Stimulated activated CD4-positive, alpha-beta T cell treated with anti-CD3 and anti-CD28 coated beads, Interleukin-12 subunit alpha, Interleukin-12 subunit beta, amount 100 ng/mL, for 4 hours (primary cell): Measurements from ENCODE around the gene MAP4K3.

Experiments
- DNase-seq: peaks from one replicate; pipeline ENCODE4 v3.0.0-alpha.2; 2020

MAP4K3 gene

DNA sequence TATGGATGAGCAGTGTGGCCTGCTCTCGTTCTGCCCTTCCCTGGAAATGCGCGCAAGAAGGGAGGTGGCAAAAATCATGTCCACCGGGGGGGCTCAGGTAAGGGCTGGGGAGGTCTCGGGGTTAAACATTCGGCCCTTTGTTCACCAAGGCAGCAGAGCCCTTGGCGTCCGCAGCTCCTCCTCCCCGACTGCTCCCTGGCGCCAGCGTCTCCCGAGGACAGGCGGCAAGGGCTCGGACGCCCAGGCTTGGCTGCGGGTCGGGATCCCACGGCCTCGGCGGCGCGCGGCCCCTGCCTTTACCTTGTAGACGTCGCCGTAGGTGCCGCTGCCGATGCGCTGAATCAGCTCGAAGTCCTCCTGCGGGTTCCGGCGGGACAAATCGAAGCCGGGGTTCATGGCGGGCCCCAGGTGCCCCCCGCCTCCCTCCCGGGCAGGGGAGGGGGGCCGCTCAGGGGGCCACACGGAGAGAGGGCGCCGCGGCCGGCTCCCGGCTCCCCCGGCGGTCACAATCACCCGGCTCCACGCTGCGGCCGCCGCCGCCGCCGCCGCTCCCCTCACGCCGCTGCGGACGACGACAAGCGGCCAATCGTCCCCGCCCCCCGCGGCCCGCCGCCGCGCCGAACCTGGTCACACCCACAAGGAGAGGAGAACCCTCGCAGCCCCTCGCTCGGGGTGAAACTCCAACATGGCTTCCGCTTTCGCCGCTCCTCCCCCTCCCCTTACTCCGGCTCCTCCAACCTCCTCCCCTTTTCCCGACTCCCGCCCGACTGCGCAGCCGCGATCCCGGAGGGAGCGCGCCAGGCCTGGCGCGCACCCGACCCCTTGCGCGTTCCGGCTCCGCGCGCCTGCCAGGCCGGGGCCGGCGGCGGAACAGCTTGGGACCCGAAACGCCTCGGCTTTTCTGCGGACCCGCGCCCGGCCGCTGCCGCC is at the start of gene MAP4K3:
Gene MAP4K3 (minus strand): TSS at position 694 of the 930 bp plus-strand sequence. CDS start 298 bp downstream, at position 396.
- peak; percentile 74 for DNase-seq

DNA sequence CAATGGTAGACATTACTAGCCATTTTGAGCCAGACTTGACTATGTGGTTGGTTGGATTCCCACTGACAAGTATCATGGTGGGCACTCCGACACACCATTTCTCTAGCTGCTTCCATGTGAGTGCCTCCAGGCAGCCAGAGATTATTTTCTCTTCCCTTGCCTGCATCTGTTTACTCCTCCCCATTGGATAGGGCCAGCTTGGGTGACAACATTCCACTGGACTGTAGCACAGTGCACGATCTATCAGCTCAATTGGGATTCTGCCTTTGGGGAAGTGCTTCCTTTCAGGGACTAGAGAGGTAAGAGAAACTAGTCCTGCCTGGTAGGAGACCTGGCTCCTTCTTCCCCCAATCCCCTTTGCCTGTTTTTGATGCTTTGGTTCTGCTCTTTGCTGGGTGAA is 49.0 kb upstream of the MAP4K3 start:
- no peak for DNase-seq

DNA sequence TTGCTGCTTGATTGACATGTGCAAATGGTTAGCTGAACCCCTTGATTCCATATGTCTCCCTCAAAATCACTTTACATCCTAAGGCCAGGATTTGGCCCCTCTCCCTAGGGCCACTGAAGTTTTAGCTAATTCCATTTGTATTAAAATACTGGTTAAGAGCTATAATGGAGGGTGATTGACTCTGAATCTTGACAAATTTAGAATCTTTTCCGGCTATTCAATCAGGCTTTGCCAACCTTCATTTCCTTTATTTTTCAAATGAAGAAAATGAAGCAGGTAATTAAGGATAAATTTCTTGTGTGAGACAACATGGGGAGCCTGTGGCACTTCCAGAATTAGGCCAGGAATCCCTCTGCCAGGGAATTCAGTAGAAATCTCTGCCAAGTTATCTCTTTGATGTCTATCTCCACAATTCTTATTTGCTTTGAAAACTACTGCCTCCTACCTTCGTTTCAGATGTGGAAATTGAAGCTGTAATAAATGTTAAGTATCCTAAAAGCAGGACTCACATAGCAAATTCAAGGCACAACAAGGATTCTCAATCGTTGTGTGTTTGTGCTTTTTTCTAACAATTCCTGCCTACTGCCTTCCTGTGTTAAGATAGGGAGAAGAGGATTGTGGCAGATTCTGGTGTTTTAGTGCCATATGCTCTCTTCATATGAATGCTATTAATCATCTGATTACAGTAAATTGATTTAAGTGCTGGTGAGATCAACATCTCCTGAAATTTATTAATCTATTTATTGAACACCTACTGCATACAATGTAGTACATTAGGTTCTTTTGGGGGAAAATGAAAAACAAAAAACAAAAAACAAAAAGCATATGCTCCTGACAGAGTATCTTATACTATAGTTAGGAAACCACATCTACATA is 47.8 kb upstream of the MAP4K3 start:
- DNase-seq: no peak

DNA sequence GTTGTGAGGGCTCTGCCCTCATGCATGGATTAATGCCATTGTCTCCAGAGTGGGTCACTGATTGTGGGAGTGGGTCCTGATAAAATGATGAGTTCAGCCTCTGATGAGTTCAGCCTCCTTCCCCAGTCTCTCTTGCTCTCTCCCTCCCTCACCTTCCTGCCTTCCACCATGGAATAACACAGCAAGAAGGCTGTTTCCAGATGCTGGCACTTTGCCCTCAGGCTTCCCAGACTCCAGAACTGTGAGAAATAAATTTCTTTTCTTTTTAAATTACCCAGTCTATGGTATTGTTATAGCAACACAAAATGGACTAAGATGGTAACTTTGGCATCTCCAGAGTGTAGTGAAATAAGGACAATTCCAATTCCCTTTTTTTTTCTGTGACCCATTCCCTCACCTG is 47.1 kb upstream of the MAP4K3 start:
- DNase-seq: no peak

DNA sequence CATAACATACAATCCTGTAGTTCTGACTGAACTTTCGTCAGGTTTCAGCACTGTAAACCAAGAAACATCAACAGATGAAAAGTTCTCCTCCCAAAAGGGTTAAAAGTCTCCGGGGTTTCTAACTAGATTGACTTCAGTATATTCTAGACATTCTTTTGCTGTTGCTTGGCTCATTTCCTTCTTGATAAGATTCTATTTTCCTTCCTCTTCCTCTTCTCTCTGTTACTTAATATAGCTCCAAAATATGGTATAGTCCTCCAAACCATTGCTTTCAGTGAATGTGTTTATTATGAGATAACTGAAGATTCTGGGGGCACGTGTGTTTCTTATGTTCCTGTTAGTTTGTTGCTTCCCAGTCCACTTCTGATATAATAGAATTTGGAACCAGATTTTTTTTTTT is 46.4 kb upstream of the MAP4K3 start:
- no peak for DNase-seq

DNA sequence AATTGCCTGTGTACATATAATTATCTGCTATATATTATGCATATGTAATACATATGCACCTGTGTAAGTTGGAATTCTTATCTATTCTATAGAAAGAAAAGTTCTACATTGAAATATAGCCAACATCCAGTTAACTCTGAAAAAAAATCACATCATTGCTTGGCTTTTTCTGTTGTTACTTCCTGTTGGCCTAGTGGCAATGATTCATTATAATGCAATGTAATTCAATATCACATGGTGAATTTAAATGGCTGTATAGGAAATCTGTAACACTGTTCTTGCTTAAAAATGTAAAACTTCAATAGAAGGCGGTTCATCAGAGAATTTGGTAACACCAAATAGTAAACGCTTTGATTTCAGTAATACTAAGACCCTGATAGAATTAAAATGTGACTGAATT is 44.5 kb upstream of the MAP4K3 start:
- no peak for DNase-seq

DNA sequence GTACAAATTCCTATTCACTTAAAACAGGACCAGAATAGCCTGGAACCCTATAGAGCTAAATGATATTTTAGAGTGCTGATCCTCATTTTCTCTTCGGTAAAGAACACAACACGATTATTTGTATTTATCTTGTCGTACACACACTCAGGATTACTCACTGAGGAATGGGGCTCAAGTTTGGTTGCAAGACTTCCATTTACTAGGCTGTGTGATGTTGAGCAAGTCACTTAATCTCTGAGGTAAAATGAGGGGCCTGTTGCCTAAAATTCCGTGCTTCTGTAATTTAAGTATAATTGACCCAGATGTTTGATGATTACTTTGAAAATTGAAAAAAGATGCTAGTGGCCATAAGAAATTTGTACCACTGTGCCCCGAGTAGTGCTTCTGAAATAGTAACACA is 42.6 kb upstream of the MAP4K3 start:
- DNase-seq: no peak

DNA sequence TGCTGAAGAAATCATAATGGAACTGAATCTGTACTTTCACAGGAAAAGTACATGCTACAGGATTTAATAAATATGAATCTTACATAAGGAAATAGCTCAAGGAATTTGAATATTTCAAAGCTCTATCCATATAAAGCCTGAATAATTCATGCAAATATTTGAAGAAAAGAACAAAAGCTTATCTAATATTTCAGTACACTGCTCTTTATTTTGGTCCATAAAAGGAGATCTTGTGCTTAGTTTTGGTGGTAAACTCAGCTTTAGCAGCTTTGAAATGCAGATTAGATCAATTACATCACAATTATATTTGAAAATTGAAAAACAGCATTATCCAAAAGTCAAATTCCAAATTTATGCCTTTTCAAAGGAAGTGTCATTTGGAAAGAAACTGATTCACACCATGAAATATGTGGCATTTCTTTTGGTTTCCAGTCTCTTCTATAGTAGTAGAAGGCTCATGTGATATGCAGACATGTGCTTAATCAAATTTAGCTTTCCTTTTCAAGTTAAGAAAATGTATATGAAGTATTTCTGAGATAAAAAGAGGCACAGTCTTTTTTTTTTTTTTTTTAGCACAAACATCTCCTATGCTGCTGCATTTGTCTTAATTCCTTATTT is 42.1 kb upstream of the MAP4K3 start:
- no peak for DNase-seq

DNA sequence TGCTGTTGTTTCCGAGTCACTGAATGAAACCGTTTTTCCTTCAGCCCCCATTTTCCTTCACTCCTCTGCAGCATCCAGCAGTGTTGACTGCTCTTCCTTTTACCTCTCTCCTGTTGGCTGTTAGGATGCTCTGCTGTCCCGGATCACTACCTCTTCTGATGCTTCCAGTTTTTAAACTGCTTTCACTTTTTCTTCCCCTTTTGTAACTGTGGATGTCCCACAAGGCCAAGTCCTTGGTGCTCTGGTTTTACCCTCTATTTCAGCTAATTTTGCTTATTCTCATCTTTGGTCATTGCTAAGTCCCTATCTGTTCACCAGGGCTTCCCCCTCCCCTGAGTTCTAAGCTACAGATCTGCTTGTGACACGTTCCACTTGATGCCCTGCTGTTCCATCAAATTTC is 39.4 kb upstream of the MAP4K3 start:
- DNase-seq: no peak

DNA sequence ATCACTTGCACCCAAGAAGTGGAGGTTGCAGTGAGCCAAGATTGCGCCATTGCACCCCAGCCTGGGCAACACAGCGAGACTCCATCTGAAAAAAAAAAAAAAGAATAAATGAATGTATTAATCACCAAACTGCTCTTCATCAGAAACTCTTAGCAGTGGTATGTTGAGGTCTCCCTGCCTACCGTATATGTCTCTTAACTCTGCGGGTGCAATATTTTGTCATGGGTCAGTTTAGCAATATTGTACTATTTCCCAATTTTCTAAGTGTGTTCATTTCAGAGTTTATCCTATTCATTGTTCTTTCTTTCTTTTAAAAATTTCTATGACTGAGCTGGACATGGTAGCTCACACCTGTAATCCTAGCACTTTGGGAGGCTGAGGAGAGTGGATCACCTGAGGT is 37.9 kb upstream of the MAP4K3 start:
- no peak for DNase-seq

DNA sequence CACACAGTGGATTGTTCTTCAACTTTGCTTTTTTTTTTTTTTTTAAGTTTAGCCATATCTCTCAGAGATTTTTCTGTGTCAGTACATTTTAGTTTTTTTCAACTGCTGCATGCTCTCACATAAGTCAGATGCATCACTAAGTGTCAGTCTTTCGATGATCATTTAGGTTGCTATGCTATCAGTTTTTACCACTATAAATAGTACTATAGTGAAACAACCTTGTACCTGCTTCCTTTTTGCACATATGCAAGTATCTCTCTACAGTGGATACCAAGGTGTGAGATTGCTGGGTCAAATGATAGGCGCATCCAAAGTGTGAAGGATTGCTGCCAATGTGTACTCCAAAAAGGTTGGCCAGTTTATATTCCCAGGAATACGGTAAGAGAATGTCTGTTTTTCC is 33.5 kb upstream of the MAP4K3 start:
- DNase-seq: no peak

DNA sequence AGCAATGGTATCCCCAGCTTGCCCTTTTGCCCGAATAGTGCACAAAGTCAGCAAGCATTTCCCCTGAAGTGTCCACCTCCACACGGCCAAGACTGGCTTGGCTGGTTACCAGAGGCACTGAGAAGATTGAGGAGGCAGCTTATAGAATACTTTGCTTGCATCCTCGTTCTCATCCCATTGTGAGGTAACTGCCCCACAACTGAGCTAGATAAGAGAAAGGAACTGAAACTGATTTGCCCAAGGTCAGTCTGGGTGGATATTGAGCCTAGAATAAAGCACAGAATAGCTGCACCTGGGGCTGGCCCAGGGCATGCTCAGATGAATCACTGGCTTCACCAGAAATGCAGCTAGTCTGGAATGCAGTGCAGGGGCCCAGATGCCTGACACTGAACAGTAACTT is 32.7 kb upstream of the MAP4K3 start:
- DNase-seq: no peak

DNA sequence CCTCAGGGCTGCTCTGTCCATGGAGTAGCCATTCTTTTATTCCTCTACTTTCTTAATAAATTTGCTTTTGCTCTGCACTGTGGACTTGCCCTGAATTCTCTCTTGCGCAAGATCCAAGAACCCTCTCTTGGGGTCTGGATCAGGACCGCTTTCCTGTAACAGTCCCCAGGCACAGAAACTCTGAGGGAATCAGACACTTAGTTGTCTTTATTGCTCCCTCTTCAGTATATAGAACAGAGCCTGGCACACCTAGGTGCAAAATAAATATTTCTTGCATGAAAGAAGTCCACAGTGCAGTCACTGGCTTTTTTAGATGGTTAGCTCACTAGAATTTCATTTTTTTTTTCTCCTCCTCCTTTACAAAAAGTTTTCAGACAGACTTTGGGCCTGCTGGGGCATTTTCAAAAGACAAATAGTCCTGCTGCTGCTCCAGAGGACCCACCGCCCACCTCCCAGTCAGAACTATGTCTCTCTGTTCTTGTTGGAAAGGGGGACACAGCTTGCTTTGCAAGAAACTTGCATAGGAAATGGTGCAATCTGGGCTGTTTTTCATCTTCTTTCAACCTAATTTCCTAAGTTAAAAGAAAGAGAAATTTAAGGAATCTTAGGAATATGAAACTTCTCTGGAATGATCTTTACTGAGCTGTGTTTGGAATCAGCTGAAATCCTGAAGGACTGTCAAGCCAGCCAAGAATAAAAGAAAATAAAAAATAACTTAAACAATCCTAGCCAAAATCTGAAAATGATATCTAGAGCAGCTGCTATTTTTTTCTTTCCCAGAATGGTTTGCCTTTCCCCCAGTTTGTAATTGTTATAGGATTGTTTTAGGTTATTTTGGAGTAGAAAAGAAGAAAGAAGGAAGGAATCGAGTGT is 31.7 kb upstream of the MAP4K3 start:
- DNase-seq: no peak

DNA sequence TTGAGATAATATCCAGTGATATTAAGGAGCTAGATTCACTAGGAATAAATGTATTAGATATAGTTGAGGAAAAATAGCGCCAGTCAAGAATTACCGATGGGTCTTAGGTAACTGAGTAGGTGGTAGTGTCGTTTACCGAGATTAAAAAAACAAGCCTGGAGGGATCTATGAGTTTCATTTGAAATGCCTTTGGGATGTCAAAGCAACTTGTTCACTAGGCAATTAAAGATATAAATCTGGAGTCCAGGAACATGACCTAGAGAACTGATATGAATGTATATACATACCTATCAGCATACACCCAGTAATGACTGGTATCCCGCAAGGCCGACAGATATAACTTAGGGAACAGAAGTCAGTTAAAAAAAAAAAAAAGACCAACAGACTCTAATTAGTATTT is 29.2 kb upstream of the MAP4K3 start:
- no peak for DNase-seq

DNA sequence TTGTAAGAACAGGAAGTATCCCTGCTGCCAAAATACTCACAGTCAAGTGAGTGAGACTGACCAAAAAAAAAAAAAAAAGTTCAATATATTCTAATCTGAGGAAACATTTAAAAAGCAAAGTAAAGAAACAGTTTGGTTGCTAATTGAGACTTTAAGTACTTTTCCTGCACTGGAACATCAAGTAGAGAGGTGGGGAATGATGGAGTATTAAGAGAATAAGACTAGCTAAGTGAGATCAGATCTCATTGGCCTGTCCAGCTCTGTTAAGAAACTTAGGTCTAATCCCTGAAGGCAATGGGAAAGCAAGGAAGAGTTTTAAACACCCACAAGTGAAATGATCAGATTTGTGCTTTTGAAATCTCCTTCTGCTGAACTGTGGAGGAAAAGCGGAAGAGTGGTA is 27.8 kb upstream of the MAP4K3 start:
- DNase-seq: no peak

DNA sequence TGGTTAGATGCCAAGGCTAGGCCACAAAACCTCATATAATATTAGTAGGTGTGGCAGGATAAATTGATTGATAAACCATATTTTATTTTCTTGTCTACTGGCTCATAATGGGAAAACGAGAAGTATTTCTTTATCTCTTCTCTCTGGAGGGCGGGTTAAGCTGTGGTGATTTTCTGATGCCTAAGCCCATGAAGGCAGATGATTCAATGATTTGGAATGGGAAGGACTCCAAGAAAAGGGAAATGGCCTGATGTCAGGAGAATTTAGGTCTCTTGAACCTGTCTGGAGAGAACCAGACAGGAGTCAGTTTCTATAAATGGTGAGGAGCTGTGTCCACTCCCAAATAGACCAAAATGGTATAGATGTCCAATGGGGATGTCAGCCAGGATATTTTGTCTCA is 18.7 kb upstream of the MAP4K3 start:
- DNase-seq: no peak

DNA sequence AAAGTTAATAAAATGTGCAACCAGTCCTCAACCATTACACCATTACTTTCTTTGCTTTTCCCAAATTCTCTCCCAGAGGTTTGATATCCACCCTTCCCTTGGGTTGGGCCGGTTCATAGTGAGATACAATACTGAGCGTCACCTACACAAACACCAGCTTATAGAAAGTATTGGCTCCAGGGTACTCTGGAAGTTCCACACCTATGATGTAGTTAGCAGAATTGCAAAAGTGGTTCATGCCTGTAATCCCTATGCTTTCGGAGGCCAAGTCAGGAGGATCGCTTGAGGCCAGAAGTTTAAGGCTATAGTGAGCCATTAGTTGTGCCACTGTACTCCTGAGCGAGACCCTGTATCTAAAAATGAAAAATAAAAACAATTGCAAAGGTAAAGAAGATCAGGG is 15.3 kb upstream of the MAP4K3 start:
- no peak for DNase-seq

DNA sequence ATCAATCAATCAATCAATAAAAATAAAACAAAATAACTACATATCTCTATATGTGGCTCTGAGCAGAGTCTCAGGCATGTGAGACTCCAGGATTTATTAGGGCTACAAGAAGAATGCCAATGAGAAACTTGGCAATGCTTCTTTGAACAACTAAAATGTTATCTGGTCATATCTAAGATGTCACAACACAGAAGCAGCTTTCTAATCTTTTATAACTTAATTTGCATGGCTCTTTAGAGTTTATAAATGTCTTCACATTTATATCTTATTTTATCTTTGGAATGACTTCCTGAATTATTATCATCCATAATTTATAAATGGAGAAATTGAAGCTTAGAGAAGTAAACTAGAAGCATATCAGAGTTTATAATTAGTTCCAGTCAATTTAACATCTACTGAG is 14.9 kb upstream of the MAP4K3 start:
- no peak for DNase-seq

DNA sequence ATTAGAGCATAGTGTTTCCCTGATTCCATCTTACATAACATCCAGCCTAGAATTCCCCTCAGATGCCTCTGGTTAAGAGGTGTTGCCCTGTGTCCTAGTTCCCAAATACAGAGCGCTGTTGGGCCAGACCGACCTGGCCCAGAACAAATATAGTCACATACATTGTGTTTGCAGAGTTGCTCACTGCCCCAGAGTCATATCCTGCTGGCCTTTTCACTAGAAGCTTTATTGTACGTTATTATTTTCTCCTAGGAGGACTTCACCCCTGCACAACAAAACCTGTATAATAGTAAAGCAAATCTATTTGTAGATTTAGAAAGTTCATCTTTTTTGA is 11.1 kb upstream of the MAP4K3 start:
- no peak for DNase-seq

DNA sequence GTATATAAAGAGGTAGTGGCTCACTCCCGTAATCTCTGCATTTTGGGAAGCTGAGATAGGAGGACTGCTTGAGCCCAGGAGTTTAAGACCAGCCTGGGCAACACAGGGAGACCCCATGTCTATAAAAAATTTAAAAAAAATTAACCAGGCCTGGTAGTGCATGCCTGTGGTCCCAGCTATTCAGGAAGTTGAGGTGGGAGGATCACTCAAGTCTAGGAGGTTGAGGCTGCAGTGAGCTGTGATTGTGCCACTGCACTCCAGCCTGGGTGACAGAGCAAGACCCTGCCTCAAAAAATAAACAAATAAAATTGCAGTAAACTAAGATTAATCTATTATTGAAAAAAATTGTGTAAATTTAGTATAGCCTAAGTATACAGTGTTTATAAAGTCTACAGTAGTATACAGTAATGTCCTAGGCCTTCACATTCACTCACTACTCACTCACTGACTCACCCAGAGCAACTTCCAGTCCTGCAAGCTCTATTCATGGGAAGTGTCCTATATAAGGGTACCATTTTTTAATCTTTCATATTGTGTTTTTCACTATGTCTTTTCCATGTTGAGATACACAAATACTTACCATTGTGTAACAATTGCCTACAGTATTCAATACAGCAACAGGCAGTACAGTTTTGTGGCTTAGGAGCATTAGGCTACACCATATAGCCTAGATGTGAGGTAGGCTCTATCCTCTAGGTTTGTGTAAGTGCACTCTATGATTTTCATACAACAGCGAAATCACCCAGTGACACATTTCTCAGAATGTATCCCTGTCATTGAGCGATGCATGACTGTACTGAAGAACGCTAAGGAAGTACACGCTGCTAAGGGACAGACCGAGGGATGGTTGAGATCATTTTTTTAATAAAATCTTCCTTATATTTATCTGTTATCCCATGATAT is 10.4 kb upstream of the MAP4K3 start:
- no peak for DNase-seq

DNA sequence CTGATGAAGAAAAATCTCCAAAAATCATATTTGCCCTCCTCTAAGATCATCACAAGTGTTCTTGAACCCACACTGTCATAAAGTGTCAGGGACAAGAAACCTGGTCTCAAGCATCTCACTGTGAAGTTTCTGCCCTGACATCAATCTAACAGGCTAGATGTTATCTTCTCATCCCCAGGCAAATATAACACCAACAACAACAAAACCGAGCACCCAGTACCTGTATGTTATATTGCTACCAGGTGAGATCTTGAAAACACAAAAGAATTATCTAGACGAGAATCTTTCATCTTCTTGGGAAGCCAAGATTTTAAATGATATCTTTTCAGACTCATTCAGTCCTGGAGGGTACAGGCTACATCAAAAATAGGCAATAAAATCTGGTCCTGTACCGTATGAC is 8.8 kb upstream of the MAP4K3 start:
- no peak for DNase-seq

DNA sequence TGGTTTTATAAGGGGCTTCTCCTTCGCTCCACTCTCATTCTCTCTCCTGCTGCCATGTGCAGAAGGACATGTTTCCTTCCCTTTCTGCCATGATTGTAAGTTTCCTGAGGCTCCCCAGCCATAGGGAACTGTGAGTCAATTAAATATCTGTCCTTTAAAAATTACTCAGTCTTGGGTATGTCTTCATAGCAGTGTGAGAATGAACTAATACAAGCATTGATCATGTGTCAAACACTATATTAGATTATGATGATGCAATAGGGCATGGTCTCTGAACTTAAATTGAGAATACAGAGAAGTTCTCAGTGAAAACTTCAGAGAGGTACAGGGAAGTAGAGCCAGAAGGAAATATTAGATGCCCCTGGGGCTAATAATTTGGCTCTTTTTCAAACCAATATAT is 5.9 kb upstream of the MAP4K3 start:
- no peak for DNase-seq
